Measurements from ENCODE around the gene ADAM23.

ADAM23 gene

GRCh38 chr2:206435742-206436141 lies 7.6 kb upstream of the ADAM23 start:
- no peaks in the 10 kb centered on the region for H3K27me3 ChIP-seq
- no peaks in the 10 kb centered on the region for H3K36me3 ChIP-seq
- no peak for TF ChIP-seq CTCF (IDR thresholded peaks at IDR 0.05; ENCODE audit: low read depth, low read length)
- no peak for DNase-seq
- no peaks in the 10 kb centered on the region for H3K9me3 ChIP-seq
- H3K4me1 ChIP-seq = peaks cover 13% of the 10 kb centered on the region
- no peak overlapping the region for H3K4me3 ChIP-seq (ENCODE audit: low read depth, low read length)

GRCh38 chr2:206438196-206438724 lies 5.1 kb upstream of the ADAM23 start:
- Histone ChIP-seq H3K9me3 (no peaks in the 10 kb centered on the region), H3K27me3 (no peaks in the 10 kb centered on the region), H3K4me3 (ENCODE audit: low read depth, low read length) (no peak overlapping the region), H3K36me3 (no peaks in the 10 kb centered on the region), H3K4me1 (peaks cover 8% of the 10 kb centered on the region)
- no peak for TF ChIP-seq CTCF (IDR thresholded peaks at IDR 0.05; ENCODE audit: low read depth, low read length)
- no peak for DNase-seq

- Histone ChIP-seq H3K4me1 (peaks cover 6% of the 10 kb centered on the region), H3K4me3 (ENCODE audit: low read depth, low read length) (peak overlapping the region; percentile 84), H3K36me3 (no peaks in the 10 kb centered on the region), H3K9me3 (no peaks in the 10 kb centered on the region), H3K27me3 (no peaks in the 10 kb centered on the region)
- TF ChIP-seq CTCF (IDR thresholded peaks at IDR 0.05; ENCODE audit: low read depth, low read length) = no peak
- no peak for DNase-seq
Measured at GRCh38 chr2:206442474-206442832, 879 bp upstream of the ADAM23 start.

- H3K9me3 ChIP-seq = no peaks in the 10 kb centered on the region
- H3K27me3 ChIP-seq = no peaks in the 10 kb centered on the region
Measured at GRCh38 chr2:206443735-206444527, 599 bp downstream of the ADAM23 start.

GRCh38 chr2:206445948-206446347 lies 2.6 kb downstream of the ADAM23 start:
- Histone ChIP-seq H3K27me3 (no peaks in the 10 kb centered on the region), H3K4me1 (peaks cover 6% of the 10 kb centered on the region), H3K9me3 (no peaks in the 10 kb centered on the region), H3K4me3 (ENCODE audit: low read depth, low read length) (no peak overlapping the region), H3K36me3 (no peaks in the 10 kb centered on the region)
- no peak for TF ChIP-seq CTCF (IDR thresholded peaks at IDR 0.05; ENCODE audit: low read depth, low read length)
- no peak for DNase-seq

More at GRCh38 chr2:206443735-206444527, 599 bp downstream of the ADAM23 start:
- Histone ChIP-seq H3K4me3 (ENCODE audit: low read depth, low read length) (peak overlapping the region; percentile 84), H3K4me1 (peaks cover 6% of the 10 kb centered on the region), H3K36me3 (no peaks in the 10 kb centered on the region)
- DNase-seq = peak; percentile 64
- TF ChIP-seq CTCF (IDR thresholded peaks at IDR 0.05; ENCODE audit: low read depth, low read length) = no peak

GRCh38 chr2:206452242-206452641 lies 8.9 kb downstream of the ADAM23 start:
- Histone ChIP-seq H3K36me3 (no peaks in the 10 kb centered on the region), H3K9me3 (no peaks in the 10 kb centered on the region), H3K27me3 (no peaks in the 10 kb centered on the region), H3K4me1 (no peaks in the 10 kb centered on the region), H3K4me3 (ENCODE audit: low read depth, low read length) (no peak overlapping the region)
- no peak for DNase-seq
- TF ChIP-seq CTCF (IDR thresholded peaks at IDR 0.05; ENCODE audit: low read depth, low read length) = no peak

Measured in BE2C (cell line).